SK-N-MC (cell line): ENCODE data around the gene CHRNG.

ENCODE experiments used
- DNase-seq: peaks from one replicate; pipeline ENCODE4 v3.0.0-alpha.2; 2011; ENCODE audit warnings: low read depth, low spot score
- H3K27ac ChIP-seq: fragments of 200-600 bp; sonication (generic); 2 replicates; pipeline ENCODE4 v1.5.1; 2016; ENCODE audit warnings: mixed run types
- H3K36me3 ChIP-seq: fragments of 200-600 bp; sonication (generic); 2 replicates; pipeline ENCODE4 v1.6.1; 2017; ENCODE audit warnings: antibody characterized with exemption, low read length, mixed read lengths; ENCODE audit not compliant: insufficient read depth
- H3K4me3 ChIP-seq: fragments of 200-600 bp; sonication (generic); 2 replicates; pipeline ENCODE4 v1.5.1; 2016
- H3K9ac ChIP-seq: fragments of 200-600 bp; sonication (generic); 2 replicates; pipeline ENCODE4 v1.8.0; 2017; ENCODE audit warnings: mixed run types, mixed read lengths; ENCODE audit not compliant: insufficient read length
- H3K9me3 ChIP-seq: fragments of 200-600 bp; sonication (generic); 2 replicates; pipeline ENCODE4 v1.6.1; 2017; ENCODE audit warnings: low read depth, mild to moderate bottlenecking, antibody characterized with exemption, low read length, moderate library complexity, mixed read lengths
- EZH2 ChIP-seq: fragments of 200-600 bp; sonication (generic); IDR thresholded peaks from one replicate; pipeline ENCODE4 v1.6.1; 2017; ENCODE audit warnings: antibody characterized with exemption
- FOXP2 ChIP-seq: optimal IDR thresholded peaks from 2 replicates; pipeline ENCODE3; 2011; ENCODE audit warnings: mild to moderate bottlenecking, moderate library complexity; ENCODE audit not compliant: insufficient read depth; ENCODE audit errors: extremely low read length, control extremely low read depth
- POLR2AphosphoS5 ChIP-seq: IDR thresholded peaks from 2 replicates; pipeline ENCODE4 v1.6.1; 2012; ENCODE audit warnings: mild to moderate bottlenecking, low read depth, low read length, borderline replicate concordance

Gene CHRNG

DNA sequence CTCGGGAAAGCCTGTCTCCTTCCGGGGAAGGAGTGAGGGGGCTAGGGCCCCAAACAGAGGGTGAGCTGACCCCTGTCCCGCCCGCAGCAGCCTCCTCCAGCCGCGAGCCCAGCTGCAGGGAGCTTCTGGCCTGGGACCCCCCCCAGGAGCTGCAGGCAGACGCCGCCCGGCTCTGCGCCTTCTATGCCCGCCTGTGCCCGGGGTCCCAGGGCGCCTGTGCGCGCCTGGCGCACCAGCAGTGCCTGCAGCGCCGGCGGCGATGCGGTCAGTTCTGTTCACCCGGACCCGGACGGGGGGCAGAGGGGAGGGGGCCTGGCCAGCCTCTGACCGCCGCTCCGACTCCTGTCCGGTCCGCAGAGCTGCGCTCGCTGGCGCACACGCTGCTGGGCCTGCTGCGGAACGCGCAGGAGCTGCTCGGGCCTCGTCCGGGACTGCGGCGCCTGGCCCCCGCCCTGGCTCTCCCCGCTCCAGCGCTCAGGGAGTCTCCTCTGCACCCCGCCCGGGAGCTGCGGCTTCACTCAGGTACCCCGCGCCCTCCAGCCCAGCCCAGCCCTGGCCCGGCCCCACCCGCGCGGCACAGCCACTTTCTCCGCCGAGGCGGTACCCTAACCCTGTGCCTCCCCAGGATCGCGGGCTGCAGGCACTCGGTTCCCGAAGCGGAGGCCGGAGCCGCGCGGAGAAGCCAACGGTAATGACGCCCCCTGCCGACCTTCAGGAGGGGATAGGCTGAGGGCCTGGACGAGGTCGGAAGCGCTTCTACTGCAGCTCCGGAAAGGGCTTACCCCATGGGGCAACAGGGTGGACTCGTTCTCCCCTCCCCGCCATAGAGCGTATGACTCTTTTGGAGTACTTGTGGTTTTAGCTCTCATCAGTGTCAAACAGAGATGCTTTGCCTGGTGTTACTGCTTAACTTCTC, 15.6 kb upstream of the CHRNG start:
- H3K36me3 ChIP-seq = no peaks in the 10 kb centered on the region
- TF ChIP-seq FOXP2 (no peak), EZH2 (no peak), POLR2AphosphoS5 (no peak)
- peak overlapping the region; percentile 43 for H3K4me3 ChIP-seq
- no peak overlapping the region for H3K27ac ChIP-seq
- no peak for DNase-seq
- H3K9me3 ChIP-seq = no peaks in the 10 kb centered on the region
- H3K9ac ChIP-seq = no peak overlapping the region

DNA sequence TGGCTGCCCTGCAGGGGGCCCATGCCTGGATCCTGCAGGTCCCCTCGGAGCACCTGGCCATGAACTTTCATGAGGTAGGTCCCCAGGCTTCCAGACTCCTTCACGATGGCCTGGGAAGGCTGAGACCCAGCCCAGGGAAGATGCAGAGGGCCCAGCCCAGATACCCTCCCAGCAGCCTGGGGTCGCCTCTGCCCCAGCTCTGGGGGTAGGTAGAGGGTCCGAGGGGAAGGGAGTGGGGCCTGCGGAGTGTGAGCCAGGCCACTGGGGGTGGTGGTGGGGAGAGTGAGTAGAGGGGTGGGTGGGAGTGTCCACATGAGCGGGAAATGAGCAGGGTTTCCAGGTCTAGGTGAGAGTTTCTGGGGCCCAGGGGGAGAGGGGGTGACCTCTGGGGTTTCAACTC, 14.7 kb upstream of the CHRNG start:
- no peaks in the 10 kb centered on the region for H3K9me3 ChIP-seq
- H3K36me3 ChIP-seq = no peaks in the 10 kb centered on the region
- H3K9ac ChIP-seq = no peak overlapping the region
- TF ChIP-seq FOXP2 (no peak), POLR2AphosphoS5 (no peak), EZH2 (no peak)
- H3K4me3 ChIP-seq = no peak overlapping the region
- DNase-seq = no peak
- H3K27ac ChIP-seq = no peak overlapping the region

DNA sequence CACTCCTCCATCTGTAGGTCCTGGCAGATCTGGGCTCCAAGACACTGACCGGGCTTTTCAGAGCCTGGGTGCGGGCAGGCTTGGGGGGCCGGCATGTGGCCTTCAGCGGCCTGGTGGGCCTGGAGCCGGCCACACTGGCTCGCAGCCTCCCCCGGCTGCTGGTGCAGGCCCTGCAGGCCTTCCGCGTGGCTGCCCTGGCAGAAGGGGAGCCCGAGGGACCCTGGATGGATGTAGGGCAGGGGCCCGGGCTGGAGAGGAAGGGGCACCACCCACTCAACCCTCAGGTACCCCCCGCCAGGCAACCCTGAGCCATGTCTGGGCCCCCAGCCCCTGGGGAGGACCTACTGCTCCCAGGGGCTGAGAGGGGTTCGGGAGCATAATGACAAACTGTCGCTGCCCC, 14.3 kb upstream of the CHRNG start:
- no peak overlapping the region for H3K27ac ChIP-seq
- TF ChIP-seq POLR2AphosphoS5 = no peak
- no peak for DNase-seq
- H3K36me3 ChIP-seq = no peaks in the 10 kb centered on the region
- no peaks in the 10 kb centered on the region for H3K9me3 ChIP-seq
- no peak overlapping the region for H3K9ac ChIP-seq
- no peak overlapping the region for H3K4me3 ChIP-seq

DNA sequence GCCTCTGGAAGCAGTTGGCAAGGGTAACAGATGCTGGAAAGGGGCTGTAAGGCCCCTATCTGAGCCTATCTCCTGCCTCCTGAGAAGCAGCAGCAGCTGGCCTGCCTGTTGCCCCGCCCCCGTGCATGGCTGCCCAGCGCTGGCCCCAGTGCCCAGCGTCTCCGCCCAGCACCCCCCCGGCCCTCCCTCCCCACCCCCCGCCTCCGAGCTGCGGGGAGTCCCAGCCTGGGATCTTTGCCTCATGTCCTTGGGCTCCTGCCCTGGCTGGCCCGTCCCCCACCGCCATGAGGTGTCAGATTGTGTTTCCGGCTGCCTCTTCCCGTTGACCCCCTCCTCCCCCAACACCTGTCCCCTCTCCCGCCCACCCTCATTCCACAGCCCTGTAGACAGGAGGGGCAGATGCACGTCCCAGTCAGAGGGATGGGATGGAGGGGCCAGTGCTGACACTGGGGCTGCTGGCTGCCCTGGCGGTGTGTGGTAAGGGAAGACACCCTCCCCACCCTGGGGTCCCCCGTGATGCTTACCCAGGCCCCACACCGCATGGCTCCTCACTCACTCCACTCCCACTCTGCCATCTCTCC, 13.6 kb upstream of the CHRNG start, which contains the start of gene CHRND:
TSS of gene CHRND (plus strand) at position 370 of the 581 bp plus-strand sequence. CDS start at position 426, 56 bp downstream.
- no peak within 1 kb of the TSS for H3K4me3 ChIP-seq
- DNase-seq = no peak
- no peak within 1 kb of the TSS for H3K9ac ChIP-seq
- H3K27ac ChIP-seq = no peak within 1 kb of the TSS
- TF ChIP-seq POLR2AphosphoS5 (no peak), EZH2 (no peak), FOXP2 (no peak)
- no peaks in the 10 kb centered on the region for H3K36me3 ChIP-seq
- no peaks in the 10 kb centered on the region for H3K9me3 ChIP-seq

DNA sequence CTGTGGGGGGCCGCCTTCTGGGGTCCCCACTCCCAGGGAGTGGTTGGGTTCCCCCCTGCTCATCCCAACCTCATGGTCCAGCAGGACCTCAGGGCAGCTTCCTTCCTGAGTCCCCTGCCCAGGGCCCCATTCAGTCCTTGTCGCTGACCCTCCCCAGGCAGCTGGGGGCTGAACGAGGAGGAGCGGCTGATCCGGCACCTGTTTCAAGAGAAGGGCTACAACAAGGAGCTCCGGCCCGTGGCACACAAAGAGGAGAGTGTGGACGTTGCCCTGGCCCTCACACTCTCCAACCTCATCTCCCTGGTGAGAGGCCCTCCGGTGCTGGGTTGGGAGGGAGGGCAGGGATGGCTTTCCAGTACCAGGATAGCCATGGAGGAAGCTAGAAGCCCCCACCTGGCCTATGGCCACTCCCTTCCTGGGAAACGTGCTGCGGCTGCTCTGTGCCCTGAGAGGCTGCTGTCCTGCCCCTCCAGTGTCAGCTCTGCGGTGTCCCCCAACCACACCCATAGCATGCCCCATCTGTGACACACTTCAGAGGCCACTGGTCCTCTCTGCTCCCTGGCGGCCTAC, 13.0 kb upstream of the CHRNG start:
- Histone ChIP-seq H3K27ac (no peak overlapping the region), H3K4me3 (no peak overlapping the region), H3K36me3 (no peaks in the 10 kb centered on the region), H3K9me3 (no peaks in the 10 kb centered on the region), H3K9ac (no peak overlapping the region)
- no peak for DNase-seq
- no peak for TF ChIP-seq EZH2

DNA sequence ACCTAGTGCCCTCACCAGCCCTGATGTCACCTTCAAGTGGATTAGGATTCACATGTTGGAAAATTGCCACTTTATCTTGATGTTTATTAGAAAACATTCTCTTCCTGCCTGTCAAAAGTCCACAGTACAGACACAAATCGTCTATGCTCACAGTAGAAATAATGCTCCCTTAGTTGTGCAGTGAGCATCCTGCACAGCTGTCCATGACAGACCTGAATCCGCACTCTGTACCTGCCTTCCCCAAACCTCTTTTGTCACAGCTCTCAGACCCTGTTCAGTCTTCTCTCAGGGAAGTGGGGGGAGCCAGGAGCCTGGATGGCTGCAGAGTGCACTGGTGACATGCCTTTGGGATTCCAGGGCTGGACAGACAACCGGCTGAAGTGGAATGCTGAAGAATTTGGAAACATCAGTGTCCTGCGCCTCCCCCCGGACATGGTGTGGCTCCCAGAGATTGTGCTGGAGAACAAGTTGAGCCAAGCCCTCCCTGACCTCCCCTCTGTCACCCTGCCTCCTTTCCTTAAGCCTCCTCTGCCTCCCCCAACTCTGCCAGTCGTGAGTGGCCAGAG, 11.5 kb upstream of the CHRNG start:
- no peaks in the 10 kb centered on the region for H3K36me3 ChIP-seq
- no peak for DNase-seq
- no peaks in the 10 kb centered on the region for H3K9me3 ChIP-seq
- H3K27ac ChIP-seq = no peak overlapping the region
- TF ChIP-seq POLR2AphosphoS5 (no peak), FOXP2 (no peak), EZH2 (no peak)
- H3K9ac ChIP-seq = no peak overlapping the region
- no peak overlapping the region for H3K4me3 ChIP-seq

- Histone ChIP-seq H3K36me3 (no peaks in the 10 kb centered on the region), H3K27ac (no peak overlapping the region), H3K4me3 (no peak overlapping the region), H3K9ac (no peak overlapping the region), H3K9me3 (no peaks in the 10 kb centered on the region)
- DNase-seq = no peak
- no peak for TF ChIP-seq POLR2AphosphoS5
- TF ChIP-seq EZH2 = no peak
- no peak for TF ChIP-seq FOXP2
Observed at GRCh38 chr2:232528746-232529460, 10.6 kb upstream of the CHRNG start.
